H9 (cell line): ENCODE data around the gene RNF113B. TPM values are rescaled to one million over a fixed set of nuclear protein-coding genes. Genes with fewer than 3 reads are reported as not detected.

ENCODE experiments used
- DNase-seq: peaks from one replicate; pipeline ENCODE4 v3.0.0-alpha.2; 2017
- H2AFZ ChIP-seq: one replicate; pipeline ENCODE4 v1.6.1; 2013; ENCODE audit warnings: mild to moderate bottlenecking, low read length, control low read depth, moderate library complexity
- H2AK5ac ChIP-seq: 2 replicates; pipeline ENCODE4 v1.6.1; 2013; ENCODE audit warnings: low read length, control low read depth, mixed read lengths; ENCODE audit not compliant: insufficient read length
- H2BK120ac ChIP-seq: one replicate; pipeline ENCODE4 v1.6.1; 2013; ENCODE audit warnings: low read depth, mild to moderate bottlenecking, low read length, control low read depth, inconsistent platforms; ENCODE audit not compliant: poor library complexity, severe bottlenecking
- H2BK12ac ChIP-seq: 2 replicates; pipeline ENCODE4 v1.6.1; 2013; ENCODE audit warnings: low read length, control low read depth, mixed read lengths, low read depth; ENCODE audit not compliant: insufficient read length
- H2BK15ac ChIP-seq: 2 replicates; pipeline ENCODE4 v1.6.1; 2013; ENCODE audit warnings: low read depth, low read length, control low read depth
- H2BK20ac ChIP-seq: one replicate; pipeline ENCODE4 v1.6.1; 2013; ENCODE audit warnings: low read depth, mild to moderate bottlenecking, low read length, control low read depth, inconsistent platforms; ENCODE audit not compliant: poor library complexity, severe bottlenecking
- H2BK5ac ChIP-seq: 2 replicates; pipeline ENCODE4 v1.6.1; 2013; ENCODE audit warnings: low read length, control low read depth, mixed read lengths; ENCODE audit not compliant: insufficient read length
- H3K14ac ChIP-seq: 2 replicates; pipeline ENCODE4 v1.6.1; 2013; ENCODE audit warnings: low read length, control low read depth; ENCODE audit not compliant: insufficient read depth
- H3K18ac ChIP-seq: 2 replicates; pipeline ENCODE4 v1.6.1; 2013; ENCODE audit warnings: low read depth, mild to moderate bottlenecking, mixed read lengths, low read length, control low read depth; ENCODE audit not compliant: insufficient read length
- H3K23ac ChIP-seq: 2 replicates; pipeline ENCODE4 v1.6.1; 2013; ENCODE audit warnings: low read length, control low read depth, mixed read lengths, low read depth; ENCODE audit not compliant: insufficient read length
- H3K23me2 ChIP-seq: 2 replicates; pipeline ENCODE4 v1.6.1; 2013; ENCODE audit warnings: low read depth, mild to moderate bottlenecking, mixed read lengths, low read length, control low read depth; ENCODE audit not compliant: insufficient read length, poor library complexity, severe bottlenecking
- H3K27ac ChIP-seq: 2 replicates; pipeline ENCODE4 v1.5.1; 2013; ENCODE audit warnings: low read length, control low read depth, mixed read lengths, low read depth; ENCODE audit not compliant: insufficient read length
- H3K27me3 ChIP-seq: 2 replicates; pipeline ENCODE4 v1.6.1; 2013; ENCODE audit warnings: low read length, control low read depth, inconsistent platforms; ENCODE audit not compliant: insufficient read depth
- H3K4ac ChIP-seq: 2 replicates; pipeline ENCODE4 v1.6.1; 2013; ENCODE audit warnings: low read depth, mild to moderate bottlenecking, control low read depth, inconsistent platforms, low read length, moderate library complexity
- H3K4me1 ChIP-seq: 2 replicates; pipeline ENCODE4 v1.6.1; 2013; ENCODE audit warnings: low read length, control low read depth, inconsistent platforms; ENCODE audit not compliant: insufficient read depth
- H3K4me2 ChIP-seq: 2 replicates; pipeline ENCODE4 v1.6.1; 2013; ENCODE audit warnings: low read length, control low read depth, mixed read lengths; ENCODE audit not compliant: insufficient read length, insufficient read depth
- H3K56ac ChIP-seq: 2 replicates; pipeline ENCODE4 v1.6.1; 2013; ENCODE audit warnings: low read depth, mild to moderate bottlenecking, mixed read lengths, low read length, control low read depth; ENCODE audit not compliant: insufficient read length
- H3K79me1 ChIP-seq: 2 replicates; pipeline ENCODE4 v1.6.1; 2013; ENCODE audit warnings: low read depth, mild to moderate bottlenecking, moderate library complexity, low read length, control low read depth, inconsistent platforms; ENCODE audit not compliant: insufficient read depth, poor library complexity, severe bottlenecking
- H3K79me2 ChIP-seq: 2 replicates; pipeline ENCODE4 v1.6.1; 2013; ENCODE audit warnings: low read length, control low read depth, inconsistent platforms; ENCODE audit not compliant: insufficient read depth
- H3K9ac ChIP-seq: 2 replicates; pipeline ENCODE4 v1.6.1; 2013; ENCODE audit warnings: low read length, control low read depth, mixed read lengths; ENCODE audit not compliant: insufficient read length; ENCODE audit errors: extremely low read depth
- H3K9me3 ChIP-seq: one replicate; pipeline ENCODE4 v1.6.1; 2013; ENCODE audit warnings: low read depth, low read length, inconsistent platforms; ENCODE audit not compliant: control insufficient read depth
- H3T11ph ChIP-seq: one replicate; pipeline ENCODE4 v1.6.1; 2013; ENCODE audit warnings: mild to moderate bottlenecking, low read length, control low read depth, inconsistent platforms
- H4K20me1 ChIP-seq: one replicate; pipeline ENCODE4 v1.6.1; 2013; ENCODE audit not compliant: control insufficient read depth, insufficient read length, insufficient read depth
- H4K5ac ChIP-seq: 2 replicates; pipeline ENCODE4 v1.6.1; 2013; ENCODE audit warnings: low read depth, mild to moderate bottlenecking, mixed read lengths, low read length, control low read depth; ENCODE audit not compliant: insufficient read length
- H4K8ac ChIP-seq: replicated peaks from 2 replicates; pipeline ENCODE4 v1.6.1; 2013; ENCODE audit warnings: low read length, control low read depth, mixed read lengths, low read depth; ENCODE audit not compliant: insufficient read length
- H4K91ac ChIP-seq: 2 replicates; pipeline ENCODE4 v1.6.1; 2013; ENCODE audit warnings: low read depth, mild to moderate bottlenecking, moderate library complexity, mixed read lengths, low read length, control low read depth; ENCODE audit not compliant: insufficient read length
- H3K27ac Mint-ChIP-seq, 3 experiments: 2 replicates in 2 of 3; 3 replicates in 1 of 3; pipeline ENCODE4 v1.8.0; 2020 to 2021; ENCODE audit warnings: mixed read lengths in 3 of 3, mild to moderate bottlenecking in 1 of 3, moderate library complexity in 1 of 3
- H3K27me3 Mint-ChIP-seq: 2 replicates; pipeline ENCODE4 v1.8.0; 2021; ENCODE audit warnings: low read depth, mild to moderate bottlenecking, moderate library complexity, mixed read lengths
- H3K36me3 Mint-ChIP-seq, 3 experiments: 2 replicates in 2 of 3; 3 replicates in 1 of 3; pipeline ENCODE4 v1.8.0; 2020 to 2021; ENCODE audit warnings: low read depth in 3 of 3, mixed read lengths in 3 of 3; ENCODE audit not compliant: insufficient read depth in 1 of 3
- H3K4me1 Mint-ChIP-seq, 2 experiments: 2 replicates each; pipeline ENCODE4 v1.8.0; 2020; ENCODE audit warnings: mixed read lengths in 2 of 2
- H3K4me3 Mint-ChIP-seq, 2 experiments: 2 replicates in 1 of 2; 3 replicates in 1 of 2; pipeline ENCODE4 v1.8.0; 2020 to 2021; ENCODE audit warnings: mild to moderate bottlenecking in 2 of 2, mixed read lengths in 2 of 2, moderate library complexity in 1 of 2
- H3K9me3 Mint-ChIP-seq, 2 experiments: 2 replicates in 1 of 2; 3 replicates in 1 of 2; pipeline ENCODE4 v1.8.0; 2020; ENCODE audit warnings: mild to moderate bottlenecking in 2 of 2, mixed read lengths in 2 of 2, moderate library complexity in 1 of 2
- CTCF ChIP-seq: fragments of 200-600 bp; sonication (generic); conservative IDR thresholded peaks from 3 replicates; pipeline ENCODE4 v1.8.0; 2021; ENCODE audit warnings: antibody characterized with exemption, mild to moderate bottlenecking
- whole genome bisulfite sequencing: extraction: QIAGEN DNeasy Blood & Tissue Kit; methylation state at CpG from one replicate; pipeline ENCODE4 v1.1.7; 2013; ENCODE audit warnings: missing lambda C conversion rate, low lambda C conversion rate, mixed read lengths; ENCODE audit not compliant: insufficient read length; ENCODE audit errors: extremely low coverage; 5-methylcytosine and 5-hydroxymethylcytosine counted together
- total RNA-seq: library from RNA; stranded (reverse); gene quantifications from 2 replicates; pipeline ENCODE4 v1.2.1, GENCODE V29; 2021

The RNF113B gene
- total RNA-seq, 1 experiment from 2014 or later = not detected

DNA sequence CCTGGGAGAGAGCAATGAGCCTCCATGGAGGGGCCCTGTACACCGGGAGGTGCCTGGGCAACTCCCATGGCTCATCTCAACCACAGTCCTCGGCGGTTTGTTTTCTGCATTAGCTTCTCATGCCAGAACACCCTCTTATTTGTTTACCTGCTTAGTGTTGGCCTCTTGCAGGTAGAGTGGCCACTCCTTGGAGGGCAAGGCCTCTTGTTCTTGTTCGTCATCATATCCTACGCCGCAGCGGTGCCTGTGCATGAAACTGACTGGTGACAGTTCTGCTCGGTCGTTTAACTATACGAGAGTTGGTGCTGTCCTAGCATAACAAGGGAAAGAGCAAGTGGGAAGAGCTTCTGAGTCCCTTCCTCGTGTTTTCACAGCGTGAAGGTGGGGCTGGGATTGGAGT, 40.5 kb upstream of the RNF113B start:
- Mint-ChIP-seq H3K4me1 (peaks cover 22 to 41% of the 10 kb centered on the region in 2 experiments), H3K27me3 (no peaks in the 10 kb centered on the region), H3K4me3 (no peak overlapping the region), H3K36me3 (peaks cover 12 to 32% (median 15%) of the 10 kb centered on the region in 3 experiments; a peak in 6 of 7 replicates), H3K9me3 (no peaks in the 10 kb centered on the region), H3K27ac (peak overlapping the region; percentile 21 to 92 (median 91); a peak in 4 of 7 replicates)
- Histone ChIP-seq H3K23ac (no peak overlapping the region), H2AK5ac (no peak overlapping the region), H3K14ac (no peak overlapping the region; the same call in 1 of the 2 replicates), H4K91ac (no peak overlapping the region), H3K9ac (no peak overlapping the region), H2BK12ac (no peak overlapping the region), H3K27ac (no peak overlapping the region), H2BK120ac (no peak overlapping the region), H3K4me2 (no peak overlapping the region), H2BK5ac (no peak overlapping the region), H3K18ac (no peak overlapping the region), H4K5ac (no peak overlapping the region), H3T11ph (no peak overlapping the region), H4K8ac (no peak overlapping the region), H3K4me1 (peaks cover 4% of the 10 kb centered on the region; the same call in 1 of the 2 replicates), H2BK20ac (no peak overlapping the region), H3K23me2 (no peaks in the 10 kb centered on the region), H3K27me3 (no peaks in the 10 kb centered on the region), H3K9me3 (no peaks in the 10 kb centered on the region), H3K4ac (no peak overlapping the region), H3K56ac (no peak overlapping the region), H4K20me1 (no peaks in the 10 kb centered on the region), H3K79me2 (no peaks in the 10 kb centered on the region), H2AFZ (no peak overlapping the region), H3K79me1 (no peaks in the 10 kb centered on the region), H2BK15ac (no peak overlapping the region; the same call in 1 of the 2 replicates)
- no peak for DNase-seq
- no CpG with 5 or more reads among the region's 12 CpGs for WGBS
- no peak for TF ChIP-seq CTCF
